ENCODE results near the gene USP12.
"Not testable (repeated sequence)": the region's sequence is repeated elsewhere in the genome, so short reads cannot be mapped to it uniquely, and the experiment has no call there.

The USP12 gene

DNA sequence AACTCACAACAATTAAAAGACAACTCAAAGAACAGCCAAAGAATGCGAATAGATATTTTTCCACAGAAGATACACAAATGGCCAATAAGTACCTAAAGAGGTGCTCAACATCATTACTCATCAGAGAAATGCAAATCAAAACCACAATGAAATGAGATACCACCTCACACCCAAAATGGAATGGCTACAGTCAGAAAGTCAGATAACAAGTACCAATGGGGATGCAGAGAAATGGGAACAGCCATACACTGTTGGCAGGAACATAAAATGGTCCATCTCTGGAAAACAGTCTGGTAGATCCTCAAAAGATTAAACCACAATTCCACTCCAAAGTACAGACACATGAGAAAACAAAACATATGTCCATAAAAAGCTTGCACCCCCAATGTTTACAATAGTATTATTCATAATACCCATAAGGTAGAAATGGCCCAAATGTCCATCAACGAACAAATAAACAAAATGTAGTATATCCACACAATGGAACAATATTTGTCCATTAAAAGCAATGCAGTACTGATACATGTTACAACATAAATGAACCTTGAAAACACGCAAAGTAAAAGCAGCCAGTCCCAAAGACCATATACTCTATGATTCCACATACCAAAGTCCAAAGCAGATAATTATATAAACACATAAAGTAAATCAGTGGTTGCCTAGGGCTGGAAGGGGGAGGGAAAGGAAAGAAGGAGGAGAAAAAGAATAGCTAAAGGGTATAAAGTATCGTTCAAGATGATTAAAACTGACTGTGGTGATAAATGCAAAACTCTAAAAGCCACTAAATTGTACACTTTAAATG is 19.6 kb downstream of the USP12 start:
- no peak for FAIRE-seq
- DNase-seq (ENCODE audit: low spot score): no peak

- FAIRE-seq (no peak), DNase-seq (ENCODE audit: low spot score) (no peak)
Measured at GRCh38 chr13:27149702-27150101, 21.9 kb downstream of the USP12 start.

- no peak for FAIRE-seq
- DNase-seq (ENCODE audit: low spot score): no peak
Measured at GRCh38 chr13:27148900-27149299, 22.7 kb downstream of the USP12 start.

GRCh38 chr13:27147530-27148170 is 24.0 kb downstream of the USP12 start:
- FAIRE-seq (peak; percentile 14), DNase-seq (ENCODE audit: low spot score) (peak; percentile 17)

DNA sequence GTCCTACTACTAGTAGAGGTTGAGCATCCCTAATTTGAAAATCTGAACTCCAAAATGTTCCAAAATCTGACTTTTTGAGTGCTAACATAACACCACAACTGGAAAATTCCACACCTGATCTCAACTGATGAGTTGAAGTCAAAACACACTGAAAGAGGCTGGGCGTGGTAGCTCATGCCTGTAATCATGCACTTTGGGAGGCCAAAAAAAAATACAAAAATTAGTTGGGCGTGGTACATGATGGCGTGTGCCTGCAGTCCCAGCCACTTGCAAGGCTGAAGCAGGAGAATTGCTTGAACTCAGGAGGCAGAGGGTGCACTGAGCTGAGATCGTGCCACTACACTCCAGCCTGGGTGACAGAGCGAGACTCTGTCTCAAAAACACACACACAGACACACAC is 29.9 kb downstream of the USP12 start:
- DNase-seq (ENCODE audit: low spot score) (no peak), FAIRE-seq (no peak)

GRCh38 chr13:27141159-27141558 is 30.5 kb downstream of the USP12 start:
- not testable (repeated sequence) for DNase-seq (ENCODE audit: low spot score); FAIRE-seq

DNA sequence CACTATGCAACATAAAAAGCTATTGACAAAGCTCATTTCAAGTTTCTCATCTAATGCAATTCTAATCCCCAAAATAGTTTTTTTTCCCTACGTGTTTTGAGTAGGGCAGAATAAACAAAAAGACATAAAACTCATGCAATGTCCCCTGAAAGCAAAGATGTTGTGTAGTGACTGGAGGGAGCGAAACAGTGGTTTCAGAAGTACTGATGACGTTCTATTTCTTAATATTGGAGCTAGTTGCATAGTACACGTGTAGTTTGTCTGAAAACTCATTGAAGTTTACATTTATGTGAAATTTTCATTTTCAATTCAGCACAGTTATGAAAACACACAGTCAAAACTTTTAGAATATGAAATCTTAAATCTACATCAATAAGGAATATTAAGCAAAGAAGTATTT is 31.6 kb downstream of the USP12 start:
- DNase-seq (ENCODE audit: low spot score) (no peak), FAIRE-seq (no peak)

GRCh38 chr13:27139565-27139964 is 32.0 kb downstream of the USP12 start:
- DNase-seq (ENCODE audit: low spot score) (no peak), FAIRE-seq (no peak)

DNA sequence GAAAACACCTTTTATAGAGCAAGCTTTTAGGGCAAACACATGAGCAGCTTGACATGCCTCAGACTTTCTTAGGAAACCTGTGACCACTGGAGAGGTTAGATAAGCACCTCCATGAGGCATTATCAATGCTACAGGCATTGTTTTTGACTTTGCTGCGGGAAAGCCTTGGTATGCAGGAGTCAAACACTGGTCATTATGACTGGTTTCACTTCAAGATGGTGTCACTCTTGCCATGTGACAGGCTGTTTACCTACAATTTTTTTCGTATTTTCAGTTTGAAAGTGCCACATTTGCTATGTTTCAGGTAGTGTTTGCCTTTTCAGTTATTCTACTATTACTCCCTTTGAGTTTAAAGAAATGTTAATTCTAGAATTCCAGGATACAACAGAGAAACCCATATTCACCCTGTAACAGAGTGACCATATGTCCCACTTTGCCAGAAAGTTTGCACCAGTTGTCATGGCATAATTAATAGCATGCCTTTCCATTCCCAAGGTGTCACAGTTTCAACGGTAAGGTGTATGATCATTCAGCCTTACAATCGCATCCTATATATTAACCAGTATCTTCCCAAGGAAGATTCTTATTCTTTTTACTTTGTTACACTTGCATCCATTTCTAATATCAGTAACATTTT is 33.0 kb downstream of the USP12 start:
- FAIRE-seq: no peak
- no peak for DNase-seq (ENCODE audit: low spot score)

- DNase-seq (ENCODE audit: low spot score) (no peak), FAIRE-seq (no peak)
Measured at GRCh38 chr13:27137759-27138158, 33.9 kb downstream of the USP12 start.

DNA sequence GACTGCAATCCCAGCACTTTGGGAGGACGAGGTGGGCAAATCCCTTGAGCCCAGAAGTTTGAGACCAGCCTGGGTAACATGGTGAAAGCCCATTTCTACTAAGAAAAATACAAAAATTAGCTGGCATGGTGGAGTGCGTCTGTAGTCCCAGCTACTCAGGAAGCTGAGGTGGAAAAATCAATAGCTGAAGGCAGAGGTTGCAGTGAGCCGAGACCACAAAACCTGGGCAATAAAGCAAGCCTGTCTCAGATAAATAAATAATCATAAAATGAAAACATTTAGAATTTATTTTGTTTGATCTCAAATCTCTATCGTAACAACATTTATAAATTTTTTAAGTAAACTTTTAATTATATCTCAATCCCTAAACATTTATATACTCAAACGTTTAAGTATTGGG is 36.6 kb downstream of the USP12 start:
- DNase-seq (ENCODE audit: low spot score): no peak

GRCh38 chr13:27133889-27134288 is 37.7 kb downstream of the USP12 start:
- no peak for FAIRE-seq
- no peak for DNase-seq (ENCODE audit: low spot score)

More for the DNA sequence above, 36.6 kb downstream of the USP12 start:
- no peak for FAIRE-seq

GRCh38 chr13:27132538-27132937 is 39.1 kb downstream of the USP12 start:
- no peak for DNase-seq (ENCODE audit: low spot score)
- FAIRE-seq: no peak

DNA sequence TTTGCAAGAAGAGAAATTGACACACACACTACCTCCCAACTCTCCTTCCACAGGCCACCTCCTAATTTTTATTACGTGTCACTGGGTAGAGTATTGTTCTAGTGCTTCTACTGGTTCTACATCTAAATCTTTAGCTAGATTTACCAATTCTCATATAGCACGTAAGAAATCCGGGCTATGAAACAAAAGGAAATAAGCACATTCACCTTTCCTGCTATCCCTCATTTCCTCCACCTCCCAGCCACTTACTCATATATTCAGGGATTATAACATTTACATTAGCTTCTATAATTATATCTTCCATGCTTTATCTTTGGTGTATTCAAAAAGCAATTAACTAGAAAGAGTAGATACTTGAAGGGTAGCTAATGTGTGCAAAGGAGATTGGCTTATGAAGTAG is 39.7 kb downstream of the USP12 start:
- DNase-seq (ENCODE audit: low spot score): no peak
- FAIRE-seq: no peak

DNA sequence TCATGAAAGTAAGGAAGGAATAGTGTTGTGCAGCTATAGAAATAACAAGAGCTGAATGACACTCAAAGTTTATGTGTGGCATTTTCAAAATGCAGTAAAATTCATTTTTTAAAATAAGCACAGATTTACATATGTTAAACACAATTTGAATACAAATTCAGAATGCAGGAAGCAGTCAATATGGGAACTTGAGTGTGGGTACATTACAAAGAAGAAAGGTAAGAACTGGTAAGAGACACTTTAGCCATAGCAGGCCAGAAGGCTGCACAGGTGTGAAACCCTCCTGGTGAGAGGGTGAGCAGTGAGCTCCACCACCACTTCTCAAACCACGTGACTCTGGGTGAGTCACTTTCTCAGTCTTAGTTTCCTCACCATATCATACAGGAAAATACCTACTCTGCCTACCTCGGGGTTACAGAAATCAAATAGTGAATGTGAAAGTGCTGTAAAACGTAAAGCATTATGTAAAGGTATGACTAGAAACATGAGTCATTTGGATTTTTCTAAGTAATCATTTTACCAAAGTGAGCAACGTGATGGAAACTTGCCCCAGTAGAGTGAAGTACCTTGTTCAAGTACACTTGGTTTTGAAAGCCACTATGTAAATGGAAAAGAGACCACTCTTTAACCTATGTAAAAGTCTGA is 40.5 kb downstream of the USP12 start:
- FAIRE-seq (peak; percentile 90), DNase-seq (ENCODE audit: low spot score) (peak; percentile 90)

GRCh38 chr13:27130223-27130978 is 41.2 kb downstream of the USP12 start:
- FAIRE-seq: no peak
- no peak for DNase-seq (ENCODE audit: low spot score)

- no peak for FAIRE-seq
Measured at GRCh38 chr13:27128825-27129627, 42.6 kb downstream of the USP12 start.

DNA sequence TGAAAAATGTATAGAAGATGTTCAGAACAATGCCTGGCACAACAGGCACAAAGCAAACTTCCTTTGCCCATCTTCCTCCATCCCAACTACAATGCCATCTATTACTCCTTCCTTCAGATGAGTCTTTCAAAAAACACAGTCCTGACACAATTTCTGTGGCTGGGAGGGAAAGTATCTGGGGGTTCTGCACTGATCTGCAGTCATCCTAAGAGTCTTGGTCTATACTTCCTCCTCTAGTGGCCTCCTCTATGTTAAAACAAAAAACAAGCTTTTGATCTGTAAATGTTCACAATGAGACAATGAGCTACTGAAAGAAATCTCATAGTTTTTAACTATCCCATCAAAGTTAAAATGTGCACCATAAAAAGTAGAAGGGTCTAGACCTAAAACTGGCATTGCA is 44.8 kb downstream of the USP12 start:
- FAIRE-seq (no peak), DNase-seq (ENCODE audit: low spot score) (no peak)

More at GRCh38 chr13:27128825-27129627, 42.6 kb downstream of the USP12 start:
- DNase-seq (ENCODE audit: low spot score): no peak

DNA sequence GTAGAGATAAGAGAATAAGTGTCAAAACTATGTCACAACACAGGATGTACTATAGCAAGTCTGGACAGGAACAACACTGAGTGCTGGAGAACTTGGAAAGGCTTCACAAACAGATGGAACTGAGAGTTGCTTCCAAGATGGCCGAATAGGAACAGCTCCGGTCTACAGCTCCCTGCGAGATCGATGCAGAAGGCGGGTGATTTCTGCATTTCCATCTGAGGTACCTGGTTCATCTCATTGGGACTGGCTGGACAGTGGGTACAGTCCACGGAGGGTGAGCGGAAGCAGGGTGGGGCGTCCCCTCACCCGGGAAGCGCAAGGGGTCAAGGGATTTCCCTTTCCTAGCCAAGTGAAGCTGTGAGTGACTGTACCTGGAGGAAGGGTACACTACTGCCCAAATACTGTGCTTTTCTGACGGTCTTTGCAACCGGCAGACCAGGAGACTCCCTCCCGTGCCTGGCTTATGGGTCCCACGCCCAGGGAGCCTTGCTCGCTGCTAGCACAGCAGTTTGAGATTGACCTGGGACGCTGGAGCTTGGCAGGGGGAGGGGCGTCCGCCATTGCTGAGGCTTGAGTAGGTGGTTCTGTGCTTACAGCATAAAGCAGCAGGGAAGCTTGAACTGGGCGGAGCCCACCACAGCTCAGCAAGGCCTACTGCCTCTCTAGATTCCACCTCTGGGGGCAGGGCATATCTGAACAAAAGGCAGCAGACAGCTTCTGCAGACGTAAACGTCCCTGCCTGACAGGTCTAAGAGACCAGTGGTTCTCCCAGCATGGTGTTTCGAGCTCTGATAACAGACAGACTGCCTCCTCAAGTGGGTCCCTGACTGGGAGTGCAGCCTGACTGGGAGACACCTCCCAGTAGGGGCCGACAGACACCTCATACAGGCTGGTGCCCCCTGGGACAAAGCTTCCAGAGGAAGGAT is 46.0 kb downstream of the USP12 start:
- DNase-seq (ENCODE audit: low spot score): no peak
- no peak for FAIRE-seq
